Esophagus muscularis mucosa (tissue), 4 donors: ENCODE data around the gene PTPN22. TPM values are rescaled to one million over a fixed set of nuclear protein-coding genes. Genes with fewer than 3 reads are reported as not detected.

Source experiments
- DNase-seq: peaks from one replicate; pipeline ENCODE4 v3.0.0-alpha.2; 2017; ENCODE audit errors: extremely low spot score
- H3K27ac ChIP-seq, 4 donors: fragments of 200-600 bp; sonication (generic); replicated peaks in 1 of 4; 1 replicate in 3 of 4; 2 replicates in 1 of 4; pipeline ENCODE4 v1.5.1; 2016 to 2019; ENCODE audit warnings: mild to moderate bottlenecking in 1 of 4
- H3K27me3 ChIP-seq, 4 donors: fragments of 200-600 bp; sonication (generic); one replicate each; pipeline versions ENCODE4 v1.5.1 to v1.6.0; 2016 to 2019
- H3K36me3 ChIP-seq, 4 donors: fragments of 200-600 bp; sonication (generic); one replicate each; pipeline ENCODE4 v1.5.1; 2016 to 2019
- H3K4me1 ChIP-seq, 4 donors: fragments of 200-600 bp; sonication (generic); one replicate each; pipeline ENCODE4 v1.5.1; 2016 to 2019
- H3K4me3 ChIP-seq, 4 donors: fragments of 200-600 bp; sonication (generic); 1 replicate in 2 of 4; 2 replicates in 2 of 4; pipeline ENCODE4 v1.5.1; 2016 to 2019; ENCODE audit warnings: mild to moderate bottlenecking in 4 of 4, moderate library complexity in 1 of 4
- H3K9me3 ChIP-seq, 4 donors: fragments of 200-600 bp; sonication (generic); 1 replicate in 3 of 4; 2 replicates in 1 of 4; pipeline ENCODE4 v1.5.1; 2016 to 2019
- EP300 ChIP-seq: sonication (generic); formaldehyde crosslinking; IDR thresholded peaks from one replicate; pipeline ENCODE4 v1.6.1; 2017; ENCODE audit warnings: antibody characterized with exemption
- POLR2A ChIP-seq: fragments of 450-650 bp; IDR thresholded peaks from one replicate; pipeline ENCODE4 v1.6.1; 2017; ENCODE audit warnings: antibody characterized with exemption, moderate library complexity, mild to moderate bottlenecking, low read depth
- POLR2AphosphoS5 ChIP-seq, 2 donors: sonication (generic); formaldehyde crosslinking; IDR thresholded peaks; one replicate each; pipeline ENCODE4 v1.6.1; 2017; ENCODE audit warnings: antibody characterized with exemption in 2 of 2
- whole genome bisulfite sequencing: methylation state at CpG from one replicate; pipeline ENCODE4 v1.1.5; 2018; 5-methylcytosine and 5-hydroxymethylcytosine counted together
- intact Hi-C: fragments of 100-400 bp; cut with DNase I; formaldehyde crosslinking; loops from one replicate; pipeline ENCODE4 v1.15.1; 2023
- total RNA-seq, 4 donors: library from RNA; depleted of rRNA; stranded (reverse); fragments of >200 nt; gene quantifications; one replicate each; pipeline versions ENCODE4 v1.1.0 to v1.2.1, GENCODE V29; 2016
- TF ChIP-seq, protein P1 (sequence below), 3 experiments: fragments of 200-600 bp in 2 of 3; fragments of 450-650 bp in 1 of 3; sonication (generic) in 2 of 3; IDR thresholded peaks; one replicate each; pipeline ENCODE4 v1.5.1; 2017 to 2019; ENCODE audit warnings: antibody characterized with exemption in 3 of 3, mild to moderate bottlenecking in 2 of 3, moderate library complexity in 1 of 3

The PTPN22 gene
- total RNA-seq, 4 donors from 2014 or later = 0.29 to 2.3 (median 0.63) TPM

GRCh38 chr1:113860891-113861290 is 10.6 kb downstream of the PTPN22 start:
- Histone ChIP-seq H3K9me3 (no peaks in the 10 kb centered on the region), H3K27me3 (no peaks in the 10 kb centered on the region), H3K4me1 (no peaks in the 10 kb centered on the region), H3K27ac (no peak overlapping the region), H3K36me3 (no peaks in the 10 kb centered on the region), H3K4me3 (no peak overlapping the region)
- no peak for DNase-seq
- 61% methylated on average over 3 of the region's 3 CpGs for WGBS
- intact Hi-C loops = no loop called here
- TF ChIP-seq EP300 = no peak
- TF ChIP-seq, protein P1, sequence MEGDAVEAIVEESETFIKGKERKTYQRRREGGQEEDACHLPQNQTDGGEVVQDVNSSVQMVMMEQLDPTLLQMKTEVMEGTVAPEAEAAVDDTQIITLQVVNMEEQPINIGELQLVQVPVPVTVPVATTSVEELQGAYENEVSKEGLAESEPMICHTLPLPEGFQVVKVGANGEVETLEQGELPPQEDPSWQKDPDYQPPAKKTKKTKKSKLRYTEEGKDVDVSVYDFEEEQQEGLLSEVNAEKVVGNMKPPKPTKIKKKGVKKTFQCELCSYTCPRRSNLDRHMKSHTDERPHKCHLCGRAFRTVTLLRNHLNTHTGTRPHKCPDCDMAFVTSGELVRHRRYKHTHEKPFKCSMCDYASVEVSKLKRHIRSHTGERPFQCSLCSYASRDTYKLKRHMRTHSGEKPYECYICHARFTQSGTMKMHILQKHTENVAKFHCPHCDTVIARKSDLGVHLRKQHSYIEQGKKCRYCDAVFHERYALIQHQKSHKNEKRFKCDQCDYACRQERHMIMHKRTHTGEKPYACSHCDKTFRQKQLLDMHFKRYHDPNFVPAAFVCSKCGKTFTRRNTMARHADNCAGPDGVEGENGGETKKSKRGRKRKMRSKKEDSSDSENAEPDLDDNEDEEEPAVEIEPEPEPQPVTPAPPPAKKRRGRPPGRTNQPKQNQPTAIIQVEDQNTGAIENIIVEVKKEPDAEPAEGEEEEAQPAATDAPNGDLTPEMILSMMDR (IDR thresholded peaks at IDR 0.05) = no peak
- TF ChIP-seq POLR2AphosphoS5 (IDR thresholded peaks at IDR 0.05) = no peak
- no peak for TF ChIP-seq POLR2A

GRCh38 chr1:113859478-113860175 is 11.9 kb downstream of the PTPN22 start:
- TF ChIP-seq POLR2AphosphoS5 (IDR thresholded peaks at IDR 0.05) (no peak), POLR2A (no peak), EP300 (no peak)
- TF ChIP-seq, protein P1 (IDR thresholded peaks at IDR 0.05) = no peak
- H3K4me3 ChIP-seq = no peak overlapping the region
- WGBS = 64% methylated on average over 3 of the region's 3 CpGs

DNA sequence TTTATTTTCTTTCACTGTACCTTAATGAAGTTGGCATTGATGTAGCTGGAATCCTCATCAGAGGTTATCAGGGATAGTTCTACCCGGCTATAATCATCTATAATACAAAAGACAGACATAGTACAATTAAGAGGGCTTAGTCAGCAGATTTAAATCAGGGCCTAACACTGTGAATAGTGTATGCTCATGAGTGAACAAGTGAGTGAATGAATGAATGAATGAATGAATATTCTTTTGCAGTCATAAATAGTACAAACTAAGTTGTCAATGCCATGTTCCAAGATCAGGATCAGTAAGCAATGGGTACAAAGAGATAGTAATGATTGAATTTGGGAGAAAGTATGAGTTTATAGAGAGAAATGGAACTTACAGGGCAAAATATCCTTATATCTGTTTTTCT is 12.5 kb downstream of the PTPN22 start:
- intact Hi-C loops = no loop called here
- Histone ChIP-seq H3K36me3 (no peaks in the 10 kb centered on the region), H3K27me3 (no peaks in the 10 kb centered on the region), H3K9me3 (no peaks in the 10 kb centered on the region), H3K4me3 (no peak overlapping the region), H3K27ac (no peak overlapping the region), H3K4me1 (no peaks in the 10 kb centered on the region)
- TF ChIP-seq, protein P1 (IDR thresholded peaks at IDR 0.05) = no peak
- TF ChIP-seq EP300 (no peak), POLR2AphosphoS5 (IDR thresholded peaks at IDR 0.05) (no peak), POLR2A (no peak)
- no peak for DNase-seq
- WGBS = 88% methylated on average over 1 of the region's 1 CpG

More at GRCh38 chr1:113859478-113860175, 11.9 kb downstream of the PTPN22 start:
- Histone ChIP-seq H3K4me1 (no peaks in the 10 kb centered on the region), H3K36me3 (no peaks in the 10 kb centered on the region), H3K27ac (no peak overlapping the region), H3K9me3 (no peaks in the 10 kb centered on the region), H3K27me3 (no peaks in the 10 kb centered on the region)
- intact Hi-C loops = no loop called here
- no peak for DNase-seq

GRCh38 chr1:113858418-113858817 is 13.1 kb downstream of the PTPN22 start:
- Histone ChIP-seq H3K4me3 (no peak overlapping the region), H3K36me3 (no peaks in the 10 kb centered on the region), H3K4me1 (no peaks in the 10 kb centered on the region), H3K27me3 (no peaks in the 10 kb centered on the region), H3K27ac (no peak overlapping the region), H3K9me3 (no peaks in the 10 kb centered on the region)
- DNase-seq = no peak
- TF ChIP-seq EP300 = no peak
- TF ChIP-seq POLR2A = no peak
- no peak for TF ChIP-seq POLR2AphosphoS5 (IDR thresholded peaks at IDR 0.05)
- TF ChIP-seq, protein P1 (IDR thresholded peaks at IDR 0.05) = no peak
- intact Hi-C loops = no loop called here
- WGBS = 77% methylated on average over 3 of the region's 3 CpGs

- TF ChIP-seq EP300 (no peak), POLR2A (no peak), POLR2AphosphoS5 (IDR thresholded peaks at IDR 0.05) (no peak)
- TF ChIP-seq, protein P1 (IDR thresholded peaks at IDR 0.05) = no peak
- DNase-seq = no peak
- Histone ChIP-seq H3K36me3 (no peaks in the 10 kb centered on the region), H3K27me3 (no peaks in the 10 kb centered on the region), H3K4me3 (no peak overlapping the region), H3K27ac (no peak overlapping the region), H3K4me1 (no peaks in the 10 kb centered on the region), H3K9me3 (no peaks in the 10 kb centered on the region)
- 79% methylated on average over 3 of the region's 3 CpGs for WGBS
- intact Hi-C loops = no loop called here
Measured at GRCh38 chr1:113857776-113858175, 13.7 kb downstream of the PTPN22 start.
